Liver (tissue), 3 donors: Measurements from ENCODE around the gene THSD4.

Experiments
- ATF3 ChIP-seq: IDR thresholded peaks from 2 replicates; pipeline ENCODE4 v1.6.1; 2016; ENCODE audit warnings: antibody characterized with exemption
- CTCF ChIP-seq: fragments of 150-350 bp; IDR thresholded peaks from 2 replicates; pipeline ENCODE4 v1.5.1; 2017; ENCODE audit warnings: improper control_type of control experiment, low read depth, low read length; ENCODE audit not compliant: missing input control
- FOXA1 ChIP-seq: IDR thresholded peaks from 2 replicates; pipeline ENCODE4 v1.6.1; 2016; ENCODE audit warnings: antibody characterized with exemption
- GABPA ChIP-seq, 2 donors: IDR thresholded peaks in 1 of 2; conservative IDR thresholded peaks in 1 of 2; 2 replicates each; pipeline ENCODE4 v1.6.1; 2016; ENCODE audit warnings: antibody characterized with exemption in 2 of 2, mild to moderate bottlenecking in 1 of 2, moderate library complexity in 1 of 2
- HNF4G ChIP-seq: IDR thresholded peaks from 2 replicates; pipeline ENCODE4 v1.6.1; 2016; ENCODE audit warnings: antibody characterized with exemption
- JUND ChIP-seq, 2 donors: IDR thresholded peaks; 2 replicates each; pipeline ENCODE4 v1.6.1; 2016; ENCODE audit warnings: antibody characterized with exemption in 2 of 2
- MAX ChIP-seq: IDR thresholded peaks from 2 replicates; pipeline ENCODE4 v1.6.1; 2016; ENCODE audit warnings: antibody characterized with exemption
- RAD21 ChIP-seq, 2 donors: IDR thresholded peaks; 2 replicates each; pipeline ENCODE4 v1.6.1; 2016; ENCODE audit warnings: antibody characterized with exemption in 2 of 2, mild to moderate bottlenecking in 2 of 2
- REST ChIP-seq: IDR thresholded peaks from 2 replicates; pipeline ENCODE4 v1.6.1; 2016; ENCODE audit warnings: antibody characterized with exemption, mild to moderate bottlenecking
- TAF1 ChIP-seq: conservative IDR thresholded peaks from 2 replicates; pipeline ENCODE4 v1.6.1; 2016; ENCODE audit warnings: antibody characterized with exemption, mild to moderate bottlenecking
- YY1 ChIP-seq: IDR thresholded peaks from 2 replicates; pipeline ENCODE4 v1.6.1; 2016; ENCODE audit warnings: antibody characterized with exemption, mild to moderate bottlenecking
- ZBTB33 ChIP-seq: IDR thresholded peaks from 2 replicates; pipeline ENCODE4 v1.6.1; 2016; ENCODE audit warnings: antibody characterized with exemption
- donor health status: healthy.
- donor health status: healthy.

GRCh38 chr15:71145648-71146047 lies 30.4 kb downstream of the THSD4 start:
- TF ChIP-seq CTCF (no peak), YY1 (no peak), ATF3 (no peak), REST (no peak), TAF1 (no peak), HNF4G (no peak), GABPA (IDR thresholded peaks at IDR 0.05 in 1 of 2, conservative IDR thresholded peaks at IDR 0.05 in 1 of 2) (no peak), FOXA1 (no peak), RAD21 (IDR thresholded peaks at IDR 0.05) (no peak), JUND (IDR thresholded peaks at IDR 0.05) (no peak), MAX (no peak), ZBTB33 (no peak)
